Neural progenitor cell (in vitro differentiated cells): ENCODE data around the gene CORO6. TPM values are rescaled to one million over a fixed set of nuclear protein-coding genes. Genes with fewer than 3 reads are reported as not detected.
A peak's percentile ranks its signal among the peaks of the same experiment; 100 is the strongest.

Source experiments
- DNase-seq: peaks from one replicate; pipeline ENCODE4 v3.0.0-alpha.2; 2016; ENCODE audit warnings: low spot score
- H2AFZ ChIP-seq: fragments of 200-600 bp; sonication (generic); replicated peaks from 2 replicates; pipeline ENCODE4 v1.6.1; 2016; ENCODE audit warnings: antibody characterized with exemption
- H3F3A ChIP-seq: fragments of 200-600 bp; sonication (generic); 2 replicates; pipeline ENCODE4 v1.6.1; 2016; ENCODE audit warnings: antibody characterized with exemption, low read depth
- H3K27ac ChIP-seq: fragments of 200-600 bp; sonication (generic); 2 replicates; pipeline ENCODE4 v1.5.1; 2016; ENCODE audit warnings: mild to moderate bottlenecking
- H3K27me3 ChIP-seq: fragments of 200-600 bp; sonication (generic); 2 replicates; pipeline ENCODE4 v1.6.1; 2016; ENCODE audit warnings: mild to moderate bottlenecking, moderate library complexity
- H3K36me3 ChIP-seq: fragments of 200-600 bp; sonication (generic); 2 replicates; pipeline ENCODE4 v1.5.1; 2016
- H3K4me1 ChIP-seq: fragments of 200-600 bp; sonication (generic); 2 replicates; pipeline ENCODE4 v1.6.1; 2016; ENCODE audit warnings: mixed run types
- H3K4me2 ChIP-seq: fragments of 200-600 bp; sonication (generic); 2 replicates; pipeline ENCODE4 v1.6.1; 2016
- H3K4me3 ChIP-seq: fragments of 200-600 bp; sonication (generic); 2 replicates; pipeline ENCODE4 v1.5.1; 2016
- H3K79me2 ChIP-seq: fragments of 200-600 bp; sonication (generic); 2 replicates; pipeline ENCODE4 v1.6.1; 2016; ENCODE audit warnings: low read depth
- H3K9ac ChIP-seq: fragments of 200-600 bp; sonication (generic); 2 replicates; pipeline ENCODE4 v1.6.1; 2016
- H3K9me3 ChIP-seq: fragments of 200-600 bp; sonication (generic); 2 replicates; pipeline ENCODE4 v1.5.1; 2016; ENCODE audit warnings: low read depth
- H4K20me1 ChIP-seq: fragments of 200-600 bp; sonication (generic); 2 replicates; pipeline ENCODE4 v1.6.1; 2016; ENCODE audit warnings: low read depth
- H3K27ac Mint-ChIP-seq: 3 replicates; pipeline ENCODE4 v1.8.0; 2021; ENCODE audit warnings: mixed read lengths
- H3K27me3 Mint-ChIP-seq: 2 replicates; pipeline ENCODE4 v1.8.0; 2022; ENCODE audit warnings: low read depth, mild to moderate bottlenecking, inconsistent platforms, moderate library complexity, mixed read lengths; ENCODE audit not compliant: insufficient read depth
- H3K36me3 Mint-ChIP-seq: 3 replicates; pipeline ENCODE4 v1.8.0; 2021; ENCODE audit warnings: mixed read lengths
- H3K4me1 Mint-ChIP-seq: 3 replicates; pipeline ENCODE4 v1.8.0; 2021; ENCODE audit warnings: mixed read lengths
- H3K4me3 Mint-ChIP-seq: 3 replicates; pipeline ENCODE4 v1.8.0; 2021; ENCODE audit warnings: mild to moderate bottlenecking, moderate library complexity, mixed read lengths
- H3K9me3 Mint-ChIP-seq: 3 replicates; pipeline ENCODE4 v1.8.0; 2020; ENCODE audit warnings: mixed read lengths
- CTCF ChIP-seq: fragments of 200-600 bp; sonication (generic); IDR thresholded peaks from 2 replicates; pipeline ENCODE4 v1.5.1; 2017; ENCODE audit warnings: antibody characterized with exemption, mild to moderate bottlenecking
- EZH2 ChIP-seq: fragments of 200-600 bp; sonication (generic); IDR thresholded peaks from 2 replicates; pipeline ENCODE4 v1.6.1; 2017; ENCODE audit warnings: antibody characterized with exemption, mild to moderate bottlenecking, moderate library complexity
- EZH2phosphoT487 ChIP-seq: fragments of 200-600 bp; sonication (generic); IDR thresholded peaks from 2 replicates; pipeline ENCODE4 v1.6.1; 2017; ENCODE audit warnings: antibody characterized with exemption
- total RNA-seq: library from RNA; depleted of rRNA; stranded (reverse); fragments of >200 nt; gene quantifications from 2 replicates; pipeline ENCODE4 v1.2.3, GENCODE V29; 2015; ENCODE audit warnings: low replicate concordance

The CORO6 gene
- total RNA-seq, 1 donor from 2014 or later, result 3.9 TPM

DNA sequence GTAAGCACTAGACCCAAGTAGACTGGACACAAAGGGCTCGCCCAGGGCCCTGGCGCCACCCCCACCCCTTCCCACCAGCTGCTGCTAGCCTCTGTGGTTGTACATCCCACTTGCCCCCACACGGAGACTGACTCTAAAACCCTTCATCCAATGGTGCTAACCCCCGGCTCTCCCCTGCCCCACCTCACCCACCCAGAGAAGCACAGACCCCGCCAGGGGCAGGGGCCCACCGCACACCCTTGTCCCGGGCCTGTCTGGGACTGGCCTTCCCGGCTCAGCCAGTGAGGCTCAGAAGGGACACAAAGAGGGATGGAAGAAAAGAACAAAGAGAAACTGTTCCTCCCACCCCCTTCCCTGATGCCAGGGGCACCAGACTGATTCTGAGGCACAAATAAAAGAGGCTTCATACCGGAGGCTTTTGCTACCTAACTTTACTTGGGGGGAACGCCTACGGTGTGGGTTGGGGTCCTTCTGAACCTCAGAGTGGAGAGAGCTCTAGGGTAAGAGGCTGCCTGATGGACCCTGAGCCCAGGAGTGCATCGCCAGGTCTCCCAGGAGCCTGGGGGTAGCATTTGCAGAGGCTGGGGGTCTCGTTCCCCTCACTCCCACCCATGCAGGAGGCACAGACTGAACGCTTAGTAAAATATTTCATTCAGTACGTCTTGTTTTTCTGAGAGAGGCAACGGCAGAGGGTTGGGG, 8.2 kb downstream of the CORO6 start:
- peaks cover 26% of the 10 kb centered on the region for H3K27me3 Mint-ChIP-seq
- Histone ChIP-seq H3K4me1 (peaks cover 23% of the 10 kb centered on the region), H3K4me3 (no peak overlapping the region), H3K4me2 (peak overlapping the region; percentile 84), H4K20me1 (peaks cover 11% of the 10 kb centered on the region), H3K27ac (no peak overlapping the region), H3K9me3 (no peaks in the 10 kb centered on the region), H3K36me3 (no peaks in the 10 kb centered on the region), H3K27me3 (peaks cover 53% of the 10 kb centered on the region), H3K9ac (no peak overlapping the region), H2AFZ (no peak overlapping the region), H3F3A (peaks cover 41% of the 10 kb centered on the region), H3K79me2 (no peaks in the 10 kb centered on the region)
- peak; percentile 62 for DNase-seq
- no peak overlapping the region for H3K27ac Mint-ChIP-seq
- H3K36me3 Mint-ChIP-seq, result peaks cover 7% of the 10 kb centered on the region
- no peaks in the 10 kb centered on the region for H3K9me3 Mint-ChIP-seq
- no peak for TF ChIP-seq EZH2
- TF ChIP-seq CTCF, result no peak
- TF ChIP-seq EZH2phosphoT487, result no peak
- H3K4me1 Mint-ChIP-seq, result peaks cover 25% of the 10 kb centered on the region
- peak overlapping the region; percentile 48 for H3K4me3 Mint-ChIP-seq

DNA sequence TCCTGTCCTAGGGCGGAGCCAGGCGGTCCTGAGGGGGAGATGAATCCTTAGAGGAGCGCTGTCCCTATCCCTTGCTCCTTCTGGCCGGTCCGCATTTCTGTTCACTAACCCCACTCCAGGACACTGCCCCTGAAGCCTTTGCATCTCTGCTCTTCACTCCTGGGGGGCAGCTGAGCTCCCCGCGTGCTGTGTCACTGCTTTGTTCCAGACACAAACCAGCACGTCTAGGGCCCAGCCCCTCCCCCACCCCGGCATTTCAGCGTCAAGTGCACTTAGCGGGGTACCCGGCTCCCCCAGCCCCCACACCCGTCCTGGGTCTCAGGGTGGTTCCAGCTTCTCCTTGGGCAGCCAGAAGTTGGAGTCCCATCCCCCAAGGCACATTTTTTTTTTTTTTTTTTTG, 8.9 kb downstream of the CORO6 start:
- Mint-ChIP-seq H3K27ac (no peak overlapping the region), H3K27me3 (peaks cover 25% of the 10 kb centered on the region), H3K9me3 (no peaks in the 10 kb centered on the region), H3K4me1 (peaks cover 25% of the 10 kb centered on the region), H3K4me3 (peak overlapping the region; percentile 38), H3K36me3 (peaks cover 7% of the 10 kb centered on the region)
- no peak overlapping the region for H3K27ac ChIP-seq
- peaks cover 23% of the 10 kb centered on the region for H3K4me1 ChIP-seq
- no peaks in the 10 kb centered on the region for H3K79me2 ChIP-seq
- H3K4me3 ChIP-seq, result no peak overlapping the region
- peak overlapping the region; percentile 84 for H3K4me2 ChIP-seq
- H3F3A ChIP-seq, result peaks cover 40% of the 10 kb centered on the region
- no peaks in the 10 kb centered on the region for H3K36me3 ChIP-seq
- H2AFZ ChIP-seq, result peak overlapping the region; percentile 14
- no peaks in the 10 kb centered on the region for H3K9me3 ChIP-seq
- peaks cover 11% of the 10 kb centered on the region for H4K20me1 ChIP-seq
- TF ChIP-seq EZH2 (no peak), CTCF (no peak), EZH2phosphoT487 (no peak)
- no peak overlapping the region for H3K9ac ChIP-seq
- DNase-seq, result no peak
- peaks cover 47% of the 10 kb centered on the region for H3K27me3 ChIP-seq

DNA sequence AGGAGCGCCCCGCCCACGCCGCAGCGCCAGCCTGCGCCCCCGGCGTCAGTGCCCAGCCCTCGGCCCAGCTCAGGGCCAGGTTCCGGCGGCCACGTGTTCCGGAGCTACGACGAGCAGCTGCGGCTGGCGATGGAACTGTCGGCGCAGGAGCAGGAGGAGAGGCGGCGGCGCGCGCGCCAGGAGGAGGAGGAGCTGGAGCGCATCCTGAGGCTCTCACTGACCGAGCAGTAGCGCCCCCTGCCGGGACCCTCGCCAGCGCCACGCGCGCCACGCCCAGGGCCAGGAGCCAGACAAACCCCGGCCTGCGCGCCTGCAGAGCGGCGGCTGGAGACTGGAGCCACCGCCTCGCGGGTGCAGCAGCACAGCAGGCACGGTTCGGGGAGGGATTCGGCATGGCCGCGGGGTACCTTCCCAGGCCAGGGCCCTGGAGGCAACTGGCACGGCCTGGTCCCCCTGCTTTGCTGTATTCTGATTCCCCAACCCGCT, 9.3 kb downstream of the CORO6 start:
- Histone ChIP-seq H3K4me2 (peak overlapping the region; percentile 84), H3K36me3 (no peaks in the 10 kb centered on the region), H3K9me3 (no peaks in the 10 kb centered on the region), H3K27me3 (peaks cover 42% of the 10 kb centered on the region), H3K27ac (no peak overlapping the region), H3K4me3 (no peak overlapping the region), H3K79me2 (no peaks in the 10 kb centered on the region), H4K20me1 (peaks cover 11% of the 10 kb centered on the region), H3K9ac (no peak overlapping the region), H3K4me1 (peaks cover 23% of the 10 kb centered on the region), H3F3A (peaks cover 35% of the 10 kb centered on the region), H2AFZ (peak overlapping the region; percentile 14)
- peak overlapping the region; percentile 38 for H3K4me3 Mint-ChIP-seq
- H3K9me3 Mint-ChIP-seq, result no peaks in the 10 kb centered on the region
- H3K4me1 Mint-ChIP-seq, result peaks cover 25% of the 10 kb centered on the region
- no peak overlapping the region for H3K27ac Mint-ChIP-seq
- TF ChIP-seq EZH2phosphoT487 (no peak), CTCF (peak; percentile 75), EZH2 (no peak)
- peaks cover 24% of the 10 kb centered on the region for H3K27me3 Mint-ChIP-seq
- peak; percentile 96 for DNase-seq
- H3K36me3 Mint-ChIP-seq, result peaks cover 7% of the 10 kb centered on the region
